Gastrocnemius medialis (tissue), 4 donors: ENCODE data around the gene SLC25A11. TPM values are rescaled to one million over a fixed set of nuclear protein-coding genes. Genes with fewer than 3 reads are reported as not detected.

Experiments used
- ATAC-seq, 2 donors: fragments of 150-250 bp; one replicate each; pipeline ENCODE4 v1.9.1; 2016
- DNase-seq, 2 donors: peaks; one replicate each; pipeline ENCODE4 v3.0.0-alpha.2; 2019
- H3K27ac ChIP-seq, 4 donors: fragments of 200-600 bp; sonication (generic); 1 replicate in 1 of 4; 2 replicates in 3 of 4; pipeline ENCODE4 v1.5.1; 2016 to 2018; ENCODE audit warnings: mild to moderate bottlenecking in 2 of 4, moderate library complexity in 1 of 4
- H3K27me3 ChIP-seq, 3 donors: fragments of 200-600 bp; sonication (generic) in 2 of 3; 1 replicate in 1 of 3; 2 replicates in 2 of 3; pipeline versions ENCODE4 v1.5.1 to v1.6.0; 2016 to 2019; ENCODE audit warnings: mild to moderate bottlenecking in 1 of 3, moderate library complexity in 1 of 3
- H3K36me3 ChIP-seq, 2 donors: fragments of 200-600 bp; sonication (generic) in 1 of 2; one replicate each; pipeline ENCODE4 v1.5.1; 2017 to 2018
- H3K4me1 ChIP-seq, 2 donors: fragments of 200-600 bp; sonication (generic) in 1 of 2; one replicate each; pipeline ENCODE4 v1.5.1; 2016 to 2017; ENCODE audit warnings: mild to moderate bottlenecking in 2 of 2
- H3K4me3 ChIP-seq, 4 donors: fragments of 200-600 bp; sonication (generic) in 3 of 4; 1 replicate in 1 of 4; 2 replicates in 3 of 4; pipeline ENCODE4 v1.5.1; 2016 to 2019; ENCODE audit warnings: mild to moderate bottlenecking in 2 of 4
- H3K9me3 ChIP-seq, 3 donors: fragments of 200-600 bp; sonication (generic) in 2 of 3; 1 replicate in 1 of 3; 2 replicates in 2 of 3; pipeline ENCODE4 v1.5.1; 2016 to 2019
- CTCF ChIP-seq, 5 experiments: fragments of 450-650 bp in 3 of 5; fragments of 200-600 bp in 2 of 5; sonication (generic) in 2 of 5; IDR thresholded peaks in 4 of 5; conservative IDR thresholded peaks in 1 of 5; 1 replicate in 4 of 5; 2 replicates in 1 of 5; pipeline ENCODE4 v1.5.1; 2016 to 2019; ENCODE audit warnings: antibody characterized with exemption in 5 of 5, mild to moderate bottlenecking in 3 of 5, moderate library complexity in 3 of 5
- POLR2A ChIP-seq, 2 donors: fragments of 450-650 bp; IDR thresholded peaks; one replicate each; pipeline ENCODE4 v1.6.1; 2017; ENCODE audit warnings: antibody characterized with exemption in 2 of 2, mild to moderate bottlenecking in 2 of 2, moderate library complexity in 2 of 2
- in situ Hi-C, 4 donors: fragments of 200-750 bp; cut with MboI; loops; one replicate each; pipeline versions ENCODE4 v1.15.0 to v1.8.0; 2017; ENCODE audit warnings: low sequenced_read_pairs in 4 of 4
- intact Hi-C: fragments of 100-400 bp; cut with DNase I; formaldehyde crosslinking; loops from one replicate; pipeline ENCODE4 v1.15.1; 2023; ENCODE audit warnings: low total_unique reads
- total RNA-seq, 4 donors: library from RNA; depleted of rRNA; stranded (reverse); fragments of >200 nt; gene quantifications; one replicate each; pipeline versions ENCODE4 v1.1.0 to v1.2.3, GENCODE V29; 2016

Gene SLC25A11
- total RNA-seq, 4 donors from 2014 or later, result 52.6 to 106 (median 81.7) TPM

DNA sequence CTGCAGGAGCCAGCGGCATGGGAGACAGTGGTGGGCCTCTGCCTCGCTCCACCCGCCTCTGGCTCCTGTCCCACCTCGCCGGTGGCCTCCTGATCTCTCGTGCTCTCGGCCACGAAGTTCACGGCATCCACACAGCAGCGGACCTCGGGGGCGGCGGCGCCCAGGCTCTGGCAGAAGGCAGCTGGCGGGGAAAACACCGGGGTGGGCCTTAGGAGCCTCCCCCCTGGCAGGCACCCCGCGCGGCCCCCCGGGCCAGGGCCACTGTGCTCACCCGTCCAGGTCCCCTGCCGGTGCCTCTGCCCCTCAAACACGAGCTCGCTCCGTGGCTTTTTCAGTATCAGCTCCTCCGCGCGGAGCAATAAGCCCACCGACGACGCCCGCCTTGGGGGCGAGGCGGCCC, 40.9 kb downstream of the SLC25A11 start:
- no peak for ATAC-seq
- no peaks in the 10 kb centered on the region for H3K9me3 ChIP-seq
- intact Hi-C loops, result no loop called here

DNA sequence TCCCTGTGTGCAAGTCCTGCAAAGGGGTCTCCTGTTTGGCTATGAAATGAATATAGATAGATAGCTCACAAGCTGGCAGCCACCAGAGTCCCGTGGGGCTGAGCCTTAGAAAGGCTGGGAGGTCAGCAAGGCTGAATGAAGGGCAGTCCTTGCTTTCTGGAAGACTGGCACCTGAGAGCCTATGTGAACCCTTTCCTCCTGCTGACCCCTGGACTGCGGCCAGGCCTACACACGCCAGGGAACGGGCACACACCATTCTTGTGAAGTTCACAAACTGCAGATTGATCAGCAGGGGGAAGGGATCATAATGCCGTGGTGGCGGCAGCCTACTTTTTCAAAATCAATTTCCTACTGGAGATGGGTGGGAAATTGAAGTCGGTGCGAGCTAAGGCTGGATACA, 41.5 kb downstream of the SLC25A11 start:
- no peak overlapping the region for H3K27ac ChIP-seq
- H3K4me1 ChIP-seq, result peaks cover 0 to 20% of the 10 kb centered on the region in 2 donors
- peaks cover 0 to 18% (median 4%) of the 10 kb centered on the region in 3 donors for H3K27me3 ChIP-seq
- intact Hi-C loops (no loop called here), in situ Hi-C loops (loop anchor here in 2 of 4 donors (25.0 kb wide), 1 partner anchor 111 kb away; the partner anchor contains the start of genes GLTPD2 (in 2 of the 2), PSMB6 (in 2 of the 2) and VMO1 (in 2 of the 2))
- DNase-seq (no peak), ATAC-seq (no peak)
- H3K36me3 ChIP-seq, result peaks cover 0 to 38% of the 10 kb centered on the region in 2 donors
- no peak overlapping the region for H3K4me3 ChIP-seq
- no peaks in the 10 kb centered on the region for H3K9me3 ChIP-seq
- TF ChIP-seq CTCF (IDR thresholded peaks at IDR 0.05 in 4 of 5, conservative IDR thresholded peaks at IDR 0.05 in 1 of 5) (no peak), POLR2A (IDR thresholded peaks at IDR 0.05) (no peak)

More for the DNA sequence above, 40.9 kb downstream of the SLC25A11 start:
- TF ChIP-seq POLR2A (IDR thresholded peaks at IDR 0.05), result no peak
- no peak for TF ChIP-seq CTCF (IDR thresholded peaks at IDR 0.05 in 4 of 5, conservative IDR thresholded peaks at IDR 0.05 in 1 of 5)
- in situ Hi-C loops, result loop anchor here in 2 of 4 donors (25.0 kb wide), 1 partner anchor 112 kb away; the partner anchor contains the start of genes GLTPD2 (in 2 of the 2), PSMB6 (in 2 of the 2) and VMO1 (in 2 of the 2)
- no peak overlapping the region for H3K27ac ChIP-seq
- H3K36me3 ChIP-seq, result peaks cover 0 to 32% of the 10 kb centered on the region in 2 donors
- peak overlapping the region; percentile 44 to 57 (median 54) for H3K4me3 ChIP-seq
- peaks cover 0 to 22% of the 10 kb centered on the region in 2 donors for H3K4me1 ChIP-seq
- H3K27me3 ChIP-seq, result peaks cover 0 to 18% (median 4%) of the 10 kb centered on the region in 3 donors
- no peak for DNase-seq

GRCh38 chr17:4897785-4898184, 42.1 kb downstream of the SLC25A11 start:
- no peak for ATAC-seq
- Histone ChIP-seq H3K27ac (no peak overlapping the region), H3K27me3 (peaks cover 0 to 18% (median 4%) of the 10 kb centered on the region in 3 donors), H3K9me3 (no peaks in the 10 kb centered on the region), H3K4me1 (peaks cover 0 to 14% of the 10 kb centered on the region in 2 donors), H3K36me3 (peaks cover 0 to 43% of the 10 kb centered on the region in 2 donors), H3K4me3 (no peak overlapping the region)
- no peak for DNase-seq
- intact Hi-C loops (no loop called here), in situ Hi-C loops (loop anchor here in 2 of 4 donors (25.0 kb wide), 1 partner anchor 110 kb away; the partner anchor contains the start of genes GLTPD2 (in 2 of the 2), PSMB6 (in 2 of the 2) and VMO1 (in 2 of the 2))
- TF ChIP-seq POLR2A (IDR thresholded peaks at IDR 0.05) (no peak), CTCF (IDR thresholded peaks at IDR 0.05 in 4 of 5, conservative IDR thresholded peaks at IDR 0.05 in 1 of 5) (no peak)

- H3K36me3 ChIP-seq, result peaks cover 0 to 49% of the 10 kb centered on the region in 2 donors
- TF ChIP-seq POLR2A (IDR thresholded peaks at IDR 0.05) (no peak), CTCF (IDR thresholded peaks at IDR 0.05 in 4 of 5, conservative IDR thresholded peaks at IDR 0.05 in 1 of 5) (no peak)
Observed at GRCh38 chr17:4897198-4897687, 42.6 kb downstream of the SLC25A11 start.

More at GRCh38 chr17:4897198-4897687, 42.6 kb downstream of the SLC25A11 start:
- Histone ChIP-seq H3K27me3 (peaks cover 0 to 18% (median 4%) of the 10 kb centered on the region in 3 donors), H3K9me3 (no peaks in the 10 kb centered on the region), H3K27ac (no peak overlapping the region), H3K4me3 (no peak overlapping the region), H3K4me1 (peaks cover 0 to 10% of the 10 kb centered on the region in 2 donors)
- in situ Hi-C loops, result loop anchor here in 2 of 4 donors (25.0 kb wide), 1 partner anchor 110 kb away; the partner anchor contains the start of genes GLTPD2 (in 2 of the 2), PSMB6 (in 2 of the 2) and VMO1 (in 2 of the 2)
- intact Hi-C loops, result no loop called here
- ATAC-seq, result no peak
- no peak for DNase-seq
